GM23338 (cell line): ENCODE data around the gene AGRN.

Experiments used
- CREB1 ChIP-seq: fragments of 250-450 bp; sonication (Bioruptor Pico); IDR thresholded peaks from 2 replicates; pipeline ENCODE4 v1.5.0; 2020; ENCODE audit warnings: low read depth, mild to moderate bottlenecking, moderate library complexity
- CTCF ChIP-seq, 2 experiments: fragments of 200-600 bp in 1 of 2; sonication (generic) in 1 of 2; conservative IDR thresholded peaks; 2 replicates each; pipeline versions ENCODE4 v1.5.1 to v1.6.1; 2016 to 2017; ENCODE audit warnings: antibody characterized with exemption in 2 of 2, low read depth in 2 of 2, mild to moderate bottlenecking in 2 of 2, moderate library complexity in 1 of 2
- ETS1 ChIP-seq: IDR thresholded peaks from 2 replicates; pipeline ENCODE4 v1.6.1; 2016; ENCODE audit warnings: antibody characterized with exemption
- EZH2 ChIP-seq: fragments of 200-600 bp; sonication (generic); IDR thresholded peaks from one replicate; pipeline ENCODE4 v1.8.0; 2017; ENCODE audit warnings: antibody characterized with exemption, mild to moderate bottlenecking, low read depth; ENCODE audit not compliant: unreplicated experiment
- EZH2phosphoT487 ChIP-seq: fragments of 200-600 bp; sonication (generic); IDR thresholded peaks from one replicate; pipeline ENCODE4 v1.8.1; 2018; ENCODE audit warnings: antibody characterized with exemption; ENCODE audit not compliant: unreplicated experiment
- JUNB ChIP-seq: IDR thresholded peaks from one replicate; pipeline ENCODE4 v1.6.1; 2016; ENCODE audit warnings: antibody characterized with exemption; ENCODE audit not compliant: unreplicated experiment
- NANOG ChIP-seq: IDR thresholded peaks from 2 replicates; pipeline ENCODE4 v1.6.1; 2016; ENCODE audit warnings: antibody characterized with exemption, borderline replicate concordance
- POLR2AphosphoS5 ChIP-seq: IDR thresholded peaks from 2 replicates; pipeline ENCODE4 v1.6.1; 2016; ENCODE audit warnings: antibody characterized with exemption, low read depth
- REST ChIP-seq: IDR thresholded peaks from one replicate; pipeline ENCODE4 v1.6.1; 2018; ENCODE audit warnings: antibody characterized with exemption; ENCODE audit not compliant: unreplicated experiment
- STAT1 ChIP-seq: IDR thresholded peaks from one replicate; pipeline ENCODE4 v1.6.1; 2016; ENCODE audit warnings: antibody characterized with exemption; ENCODE audit not compliant: unreplicated experiment
- ZNF114 ChIP-seq: fragments of 250-450 bp; sonication (Bioruptor Pico); IDR thresholded peaks from 2 replicates; pipeline ENCODE4 v1.5.0; 2020; ENCODE audit warnings: mild to moderate bottlenecking, moderate library complexity
- ZNF331 ChIP-seq: fragments of 250-450 bp; sonication (Bioruptor Pico); IDR thresholded peaks from 2 replicates; pipeline ENCODE4 v1.5.0; 2020; ENCODE audit warnings: low read depth, mild to moderate bottlenecking, moderate library complexity

GRCh38 chr1:1075148-1075935 lies 55.4 kb downstream of the AGRN start:
- TF ChIP-seq POLR2AphosphoS5 (no peak), EZH2 (no peak), EZH2phosphoT487 (no peak), CTCF (conservative IDR thresholded peaks at IDR 0.05; ENCODE audit: low read depth in 2 of 2) (no peak), CREB1 (CRISPR knock-in tag) (no peak), REST (no peak), ZNF114 (CRISPR knock-in tag) (no peak), ETS1 (no peak), JUNB (no peak), ZNF331 (no peak), STAT1 (no peak), NANOG (no peak)
